Daoy (cell line): ENCODE results near the gene PCARE. TPM values are rescaled to one million over a fixed set of nuclear protein-coding genes. Genes with fewer than 3 reads are reported as not detected.

Source experiments
- DNase-seq: peaks from one replicate; pipeline ENCODE4 v3.0.0-alpha.2; 2015; ENCODE audit warnings: low read depth
- total RNA-seq: library from RNA; depleted of rRNA; stranded (reverse); fragments of >200 nt; shearing (Covaris generic); gene quantifications from 2 replicates; pipeline ENCODE4 v1.2.3, GENCODE V29; 2014

Gene PCARE
- total RNA-seq, 1 experiment from 2014 or later, result not detected

DNA sequence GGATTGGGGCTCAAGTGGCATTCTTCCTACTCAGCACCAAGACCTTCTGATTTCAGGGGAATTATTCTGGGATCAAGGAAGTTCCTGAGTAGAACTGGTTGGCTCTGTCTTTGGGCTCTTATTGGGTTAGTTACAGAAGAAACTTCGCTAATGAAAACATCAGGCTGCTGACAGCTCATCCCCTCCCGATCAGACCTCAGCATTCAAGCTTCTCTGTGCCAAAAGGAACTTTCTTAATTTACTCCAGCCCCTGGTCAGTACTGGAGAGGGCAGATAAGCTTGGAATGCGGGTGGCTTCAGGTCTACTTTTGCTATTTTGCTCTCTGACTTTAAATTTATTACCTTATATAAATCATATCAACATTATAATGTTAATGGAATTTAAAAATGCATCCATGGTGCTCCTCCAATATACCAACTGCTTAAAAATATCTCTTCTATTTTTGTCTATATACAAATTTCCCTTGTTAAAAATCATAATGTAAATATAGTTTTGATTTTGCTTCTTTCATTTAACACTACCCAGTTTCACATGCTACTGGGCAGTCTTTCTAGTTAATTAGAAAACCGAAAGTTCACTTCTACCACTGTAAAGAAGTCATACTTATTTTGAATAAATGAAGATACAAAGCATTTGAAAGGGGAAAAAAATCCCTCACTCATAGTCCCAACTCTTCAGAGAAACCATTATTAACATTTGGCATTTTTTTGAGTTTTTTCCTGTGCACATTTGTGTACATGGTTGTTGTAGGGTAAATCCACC is 34.4 kb downstream of the PCARE start:
- no peak for DNase-seq

DNA sequence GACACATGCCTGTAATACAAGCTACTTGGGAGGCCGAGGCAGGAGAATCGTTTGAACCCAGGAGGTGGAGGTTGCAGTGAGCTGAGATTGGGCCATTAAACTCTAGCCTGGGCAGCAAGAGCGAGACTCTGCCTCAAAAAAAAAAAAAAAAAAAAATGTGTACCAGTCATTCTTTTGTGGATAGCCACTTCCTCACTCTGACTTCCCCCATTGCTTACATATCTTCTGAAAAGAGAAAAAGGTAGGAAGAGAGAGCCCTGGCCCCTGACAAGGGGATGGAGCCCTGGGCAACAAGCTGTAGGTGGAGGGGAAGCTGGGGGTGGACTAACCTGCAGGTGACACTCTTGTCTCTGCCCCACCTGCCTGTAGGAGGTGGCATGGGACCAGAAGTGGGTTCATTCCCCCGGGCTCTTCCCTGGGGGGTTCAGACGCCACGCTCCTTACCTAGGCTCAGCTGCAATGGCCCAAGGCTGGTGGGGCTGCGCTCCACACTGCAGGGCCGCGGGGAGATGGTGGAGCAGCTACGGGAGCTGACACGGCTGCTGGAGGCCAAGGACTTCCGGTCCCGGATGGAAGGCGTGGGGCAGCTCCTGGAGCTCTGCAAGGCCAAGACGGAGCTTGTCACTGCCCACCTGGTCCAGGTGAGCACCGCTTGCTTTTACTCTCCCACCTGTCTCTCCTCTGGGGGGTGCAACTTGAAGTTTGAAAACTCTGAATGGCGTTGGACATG is 39.1 kb downstream of the PCARE start:
- DNase-seq, result no peak

DNA sequence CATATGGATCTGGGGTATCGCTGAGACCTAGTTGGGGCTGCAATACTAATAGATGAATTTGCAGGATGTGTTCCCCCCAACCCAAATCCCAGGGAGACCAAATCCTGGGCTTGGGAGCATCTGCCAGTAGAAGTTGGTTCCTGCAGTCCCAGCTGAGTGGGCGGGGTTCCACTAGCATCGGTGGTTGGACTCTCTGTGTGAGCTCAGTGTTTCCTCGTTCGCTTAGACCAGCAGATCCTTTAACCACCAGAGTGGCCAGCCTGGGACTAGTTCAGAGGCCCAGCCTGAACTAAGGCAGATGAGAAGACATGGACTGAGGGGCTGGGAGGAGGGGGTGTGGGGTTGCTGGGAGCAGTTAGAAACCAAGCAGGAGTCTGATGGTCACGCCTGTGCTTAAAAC is 40.7 kb downstream of the PCARE start:
- no peak for DNase-seq

DNA sequence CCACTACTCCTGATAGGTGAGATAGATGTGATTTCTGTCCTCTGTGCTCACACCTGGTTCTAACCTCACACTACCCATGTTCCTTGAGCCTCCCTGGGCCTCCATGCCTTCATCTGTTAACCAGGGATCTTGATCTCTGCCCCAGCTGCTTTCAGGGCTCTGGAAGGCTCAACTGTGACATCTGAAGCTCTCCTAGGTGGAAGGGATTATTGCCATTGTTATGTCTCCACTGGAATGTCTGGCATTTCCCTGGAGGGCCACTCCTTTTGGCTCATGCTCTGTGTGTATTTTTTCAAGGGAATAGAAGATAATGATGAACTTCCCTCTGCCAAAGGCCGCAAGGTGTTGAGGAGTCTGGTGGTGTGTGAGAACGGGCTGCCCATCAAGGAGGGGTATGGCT is 41.2 kb downstream of the PCARE start:
- DNase-seq, result peak; percentile 66

DNA sequence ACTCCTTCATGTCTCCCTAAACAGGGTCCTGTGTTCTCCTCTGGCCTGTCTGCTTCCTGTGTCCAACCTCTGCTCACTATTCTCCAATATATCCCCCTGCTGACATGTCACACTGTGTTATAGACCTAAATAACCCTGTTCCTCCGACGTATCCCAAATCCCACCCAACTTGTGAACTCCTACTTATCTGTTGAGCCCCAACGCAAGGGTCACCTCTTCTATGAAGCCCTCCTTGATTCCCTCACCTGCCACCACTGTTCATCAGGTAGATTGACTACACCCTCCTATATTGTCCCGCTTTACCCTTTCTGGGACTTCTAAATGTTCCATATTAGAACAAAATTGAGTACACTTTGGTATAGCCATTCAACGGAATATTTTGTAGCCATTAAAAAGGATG is 42.1 kb downstream of the PCARE start:
- no peak for DNase-seq

DNA sequence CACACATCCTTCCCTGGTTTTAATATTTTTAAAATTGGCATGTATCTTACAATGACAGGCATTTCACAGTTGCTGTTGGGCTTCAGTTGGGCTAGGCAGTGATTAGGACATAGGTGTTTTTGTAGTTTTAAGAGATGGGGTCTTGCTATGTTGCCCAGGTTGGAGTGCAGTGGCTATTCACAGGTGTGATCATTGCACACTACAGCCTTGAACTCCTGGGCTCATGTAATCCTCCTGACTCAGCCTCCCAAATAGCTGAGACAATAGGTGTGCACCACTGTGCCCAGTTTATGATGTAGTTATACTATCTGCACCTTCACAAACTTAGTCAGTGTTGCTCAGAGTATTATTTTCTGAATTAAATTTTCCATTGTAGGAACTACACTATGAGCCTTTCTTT is 43.3 kb downstream of the PCARE start:
- DNase-seq, result no peak

DNA sequence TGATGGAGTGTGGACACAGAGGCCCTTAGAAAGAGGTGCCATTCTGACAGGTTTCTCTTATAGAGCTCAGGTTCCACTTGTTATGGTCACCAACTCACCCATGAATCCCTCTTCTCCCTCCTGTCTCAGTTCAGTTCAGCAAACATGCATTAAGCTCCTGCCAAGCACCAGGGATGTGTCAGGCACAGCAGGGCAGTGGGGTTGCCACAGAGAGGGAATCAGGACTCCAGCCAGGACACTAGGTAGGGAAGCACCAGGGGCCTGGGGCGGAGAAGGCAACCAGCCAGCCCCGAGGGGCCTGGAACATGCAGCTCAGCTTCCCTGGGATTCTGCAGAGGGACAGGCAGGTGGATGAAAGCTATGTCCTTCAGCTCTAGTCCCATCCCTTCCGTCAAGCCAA is 48.6 kb downstream of the PCARE start:
- no peak for DNase-seq

DNA sequence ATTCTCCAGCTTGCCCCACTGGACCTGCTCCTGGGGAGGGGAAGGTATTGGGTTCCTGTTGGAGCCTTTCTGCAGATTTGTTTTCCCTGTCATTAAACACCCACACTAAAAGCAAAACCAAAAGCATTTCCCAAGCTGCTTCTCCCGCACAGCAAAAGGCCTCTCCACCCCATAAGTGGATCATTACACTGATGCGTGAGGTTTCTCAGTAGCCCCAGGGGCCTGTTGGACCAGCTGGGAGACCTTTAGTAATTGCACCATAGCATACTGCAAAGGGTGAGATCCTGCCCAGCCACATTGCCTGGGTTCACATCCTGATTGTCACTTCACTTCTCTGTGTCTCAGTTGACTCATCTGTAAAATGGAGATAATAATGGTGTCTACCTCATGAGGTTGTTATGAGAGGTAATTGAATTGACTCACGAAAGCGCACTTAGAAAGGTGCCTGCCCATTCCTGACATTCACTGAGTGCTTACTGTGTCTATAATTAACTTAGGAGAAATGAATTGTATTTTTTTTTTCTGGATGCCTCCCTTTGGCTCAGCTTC is 49.4 kb downstream of the PCARE start:
- peak; percentile 28 for DNase-seq

DNA sequence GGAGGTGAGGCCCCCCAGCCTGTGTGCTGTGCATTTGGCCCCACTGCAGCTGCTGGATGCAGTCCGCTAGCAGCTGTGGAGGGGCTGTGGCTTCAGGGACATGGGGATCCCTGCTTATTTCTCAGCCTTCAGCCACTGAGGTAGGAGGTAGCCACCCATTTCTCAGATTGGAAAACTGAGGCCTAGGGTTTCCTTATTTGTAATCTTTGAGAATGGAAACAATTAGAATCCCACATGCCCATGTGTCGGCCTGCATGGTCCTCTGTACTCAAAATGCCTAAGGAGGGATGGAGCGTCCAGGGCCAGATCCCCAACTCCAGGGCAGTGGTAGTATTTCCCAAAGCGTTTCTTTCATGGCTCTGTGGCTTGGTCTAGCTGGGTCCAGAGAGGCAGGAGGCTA is 51.1 kb downstream of the PCARE start:
- no peak for DNase-seq

DNA sequence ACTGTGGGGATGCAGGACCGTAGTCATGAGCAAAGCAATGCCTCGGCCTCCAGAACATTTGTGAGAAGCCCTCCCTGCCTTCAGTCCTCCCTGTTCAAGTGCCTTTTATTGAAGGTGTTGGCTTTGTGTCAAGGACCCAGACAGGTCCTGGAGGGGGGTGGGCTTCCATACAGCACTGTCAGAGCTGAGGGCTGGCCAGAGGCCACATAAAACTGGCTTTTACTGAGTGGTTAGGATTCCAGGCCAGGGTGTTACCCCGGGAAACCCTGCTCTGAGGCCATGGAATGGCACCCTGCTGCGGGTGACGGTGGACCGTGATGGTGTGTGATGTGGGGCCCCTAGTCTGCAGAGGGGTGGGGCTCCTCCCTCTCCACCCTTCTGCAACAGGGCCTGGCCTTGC is 51.6 kb downstream of the PCARE start:
- DNase-seq, result no peak

DNA sequence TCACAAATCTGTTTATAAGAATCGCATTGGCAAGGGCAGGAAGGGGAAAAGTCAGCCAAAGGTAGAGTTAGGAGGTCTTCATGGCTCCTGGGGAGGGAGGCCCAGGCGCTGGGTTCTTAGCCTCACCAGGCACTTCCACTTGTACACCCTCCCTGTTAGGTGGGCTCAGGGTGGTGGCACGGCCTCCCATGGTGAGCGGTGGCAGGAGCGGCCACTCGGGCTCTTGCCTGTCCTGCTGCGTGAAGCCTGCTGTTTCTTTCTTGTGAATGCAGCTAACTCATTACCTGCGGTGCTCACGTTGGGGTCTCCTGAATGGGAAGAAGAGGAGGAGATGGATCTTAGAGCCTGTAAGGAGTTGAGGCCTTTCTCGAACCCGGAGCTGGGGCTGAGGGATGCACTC is 52.4 kb downstream of the PCARE start:
- DNase-seq, result no peak

DNA sequence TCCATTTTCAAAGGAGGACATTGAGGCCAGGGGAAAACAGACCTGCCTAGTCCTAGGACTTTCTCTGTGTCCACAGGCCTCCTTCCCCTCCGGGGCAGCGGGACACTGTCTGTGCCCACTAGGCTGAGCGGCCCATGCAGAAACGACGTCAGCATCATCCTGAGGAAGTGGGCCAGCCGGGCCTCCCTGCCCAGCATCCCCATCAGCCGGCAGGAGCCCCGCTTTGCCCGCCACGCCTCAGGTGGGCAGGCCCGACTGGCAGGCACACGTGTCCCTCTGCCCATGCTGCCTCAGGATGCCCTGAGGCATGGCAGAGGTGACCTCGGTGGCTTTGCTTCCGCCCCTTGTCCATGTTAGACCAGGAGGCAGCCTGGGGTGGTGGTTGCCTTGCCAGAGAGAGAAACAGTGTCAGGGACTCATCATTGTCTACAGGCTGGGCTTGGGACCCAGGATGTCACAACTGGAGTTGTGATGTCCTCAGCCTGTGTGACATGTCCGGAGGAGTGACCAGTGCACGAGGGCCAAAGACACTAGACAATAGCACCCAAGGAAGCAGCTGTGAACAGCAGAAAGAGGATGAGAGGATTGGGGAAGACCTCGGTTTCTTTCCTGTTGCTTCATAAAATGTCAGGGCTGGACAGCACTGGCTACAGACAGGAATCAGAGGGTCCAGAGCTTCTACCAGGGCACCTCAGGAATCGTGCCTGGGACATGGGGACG is 56.4 kb downstream of the PCARE start:
- no peak for DNase-seq

DNA sequence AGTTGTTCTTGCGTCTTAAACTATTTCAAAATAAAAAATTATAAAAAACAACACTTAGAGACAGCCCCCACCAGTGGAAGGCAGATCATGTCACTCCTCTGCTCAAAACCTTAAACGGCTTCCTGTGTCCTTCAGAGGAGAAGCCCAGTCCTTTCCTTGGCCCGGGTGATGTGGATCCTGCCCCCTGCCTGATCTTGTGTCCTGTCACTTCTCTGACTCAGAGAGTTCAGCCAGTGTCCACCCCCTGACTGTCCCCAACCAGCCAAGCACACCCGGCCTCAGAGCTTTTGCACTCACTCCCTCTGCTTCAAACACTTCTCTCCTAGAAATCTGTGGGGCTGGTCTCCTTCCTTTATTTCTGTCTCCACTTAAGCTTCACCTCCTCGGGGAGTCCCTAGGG is 57.8 kb downstream of the PCARE start:
- DNase-seq, result no peak

DNA sequence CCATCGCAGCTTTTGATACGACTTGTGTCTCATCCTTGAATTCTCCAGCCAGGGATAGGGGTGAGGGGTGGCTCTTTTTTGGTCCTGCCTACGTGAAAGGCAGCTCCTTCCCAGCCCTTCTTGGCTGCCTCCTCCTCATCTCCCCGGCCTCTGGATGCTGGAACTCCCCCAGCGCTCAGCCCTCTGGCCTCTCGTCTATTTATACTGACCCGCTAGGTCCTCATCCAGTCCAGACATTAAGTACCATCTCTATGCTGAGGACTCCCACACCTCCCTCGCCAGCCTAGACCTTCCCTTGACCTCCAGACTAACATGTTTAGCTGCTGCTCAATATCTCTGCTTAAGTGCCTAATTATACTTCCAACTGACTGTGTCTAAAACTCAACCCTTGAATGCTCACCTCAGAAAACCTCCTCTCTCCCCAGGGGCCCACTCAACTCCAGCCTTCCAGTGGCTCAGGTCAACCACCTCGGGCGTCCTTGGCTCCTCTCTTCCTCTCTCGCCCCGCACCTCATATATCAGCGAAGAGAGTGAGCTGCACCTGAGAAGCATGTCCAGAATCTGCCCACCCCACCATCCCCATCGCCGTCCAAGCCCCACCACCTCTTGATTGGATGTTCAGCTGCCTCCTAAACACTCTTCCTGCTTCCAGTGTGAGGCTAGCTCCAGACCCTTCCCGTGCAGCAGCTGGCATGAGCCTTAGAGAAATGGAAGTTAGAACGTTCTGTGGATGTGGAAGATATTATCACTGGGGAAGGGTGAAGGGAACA is 58.4 kb downstream of the PCARE start:
- no peak for DNase-seq

DNA sequence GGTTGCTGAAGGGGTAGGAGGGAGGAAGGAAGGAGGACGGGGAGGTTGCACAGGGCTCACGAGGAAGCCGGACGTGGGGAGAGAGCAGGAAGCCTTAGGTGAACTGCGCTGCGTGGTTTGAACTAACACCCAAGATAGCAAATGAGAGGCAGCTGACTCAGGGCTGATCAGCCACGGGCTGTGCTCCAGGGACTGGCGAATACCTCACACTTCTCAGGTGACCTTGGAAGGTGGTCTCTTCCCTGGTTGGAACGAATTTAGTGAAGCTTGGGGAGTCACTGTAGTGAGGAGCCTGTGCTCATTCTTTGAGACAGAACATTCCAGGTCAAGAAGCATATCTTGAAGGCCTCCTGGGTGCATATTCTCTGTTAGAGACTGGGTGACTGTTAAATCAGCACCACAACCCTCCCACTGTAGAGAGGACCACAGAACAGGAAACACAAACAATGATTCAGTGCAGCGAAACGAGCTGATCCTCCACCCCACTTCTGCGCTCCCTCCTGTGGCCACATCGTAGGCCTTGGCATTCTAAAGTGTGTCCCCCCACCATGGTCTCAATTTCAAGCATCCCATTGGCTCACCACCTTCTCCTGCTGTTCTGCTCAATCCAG is 59.4 kb downstream of the PCARE start:
- DNase-seq, result peak; percentile 85

DNA sequence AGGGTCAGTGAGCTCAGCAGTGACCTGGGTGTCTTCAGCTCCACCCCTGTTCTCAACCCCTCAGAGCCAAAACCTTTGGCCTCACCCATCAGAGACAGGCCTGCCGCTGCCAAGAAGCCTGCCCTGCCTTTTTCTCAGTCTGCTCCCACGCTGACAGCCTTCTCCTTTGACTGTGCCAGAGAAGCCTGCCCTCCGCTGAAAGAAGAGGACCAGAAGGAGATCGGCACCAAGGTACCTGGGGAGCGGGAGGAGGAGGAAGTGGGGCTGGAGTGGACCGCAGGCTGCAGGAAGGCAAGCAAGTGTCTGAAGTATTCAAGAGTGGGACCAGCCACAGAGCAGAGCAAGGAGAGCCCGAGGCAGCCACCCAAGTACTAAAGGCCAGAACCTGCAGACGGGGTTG is 60.0 kb downstream of the PCARE start:
- no peak for DNase-seq

DNA sequence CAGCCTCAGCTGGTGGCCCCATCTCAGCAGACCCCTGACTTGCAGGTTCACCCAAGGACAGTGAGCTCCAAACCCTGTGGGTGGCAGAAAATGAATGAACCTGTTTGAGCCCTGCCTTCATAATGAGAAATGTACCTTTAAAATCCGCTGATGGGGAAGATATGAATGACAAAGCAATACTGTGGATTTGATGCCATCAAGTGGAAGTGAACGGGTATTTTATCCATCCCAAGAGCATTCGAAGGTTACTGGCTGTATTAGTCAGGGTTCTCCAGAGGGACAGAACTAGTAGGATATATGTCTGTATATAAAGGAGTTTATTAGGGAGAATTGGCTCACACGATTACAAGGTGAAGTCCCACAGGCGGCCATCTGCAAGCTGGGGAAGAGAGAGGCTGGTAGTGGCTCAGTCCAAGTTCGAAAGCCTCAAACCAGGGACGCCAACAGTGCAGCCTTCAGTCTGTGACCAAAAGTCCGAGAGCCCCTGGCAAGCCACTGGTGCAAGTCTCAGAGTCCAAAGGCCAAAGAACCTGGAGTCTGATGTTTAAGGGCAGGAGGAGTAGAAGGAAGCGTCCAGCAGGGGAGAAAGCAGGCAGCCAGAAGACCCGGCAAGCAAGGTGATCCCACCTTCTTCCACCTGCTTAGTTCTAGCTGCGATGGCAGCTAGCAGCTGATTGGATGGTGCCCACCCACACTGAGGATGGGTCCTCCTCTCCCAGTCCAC is 61.1 kb downstream of the PCARE start:
- no peak for DNase-seq

DNA sequence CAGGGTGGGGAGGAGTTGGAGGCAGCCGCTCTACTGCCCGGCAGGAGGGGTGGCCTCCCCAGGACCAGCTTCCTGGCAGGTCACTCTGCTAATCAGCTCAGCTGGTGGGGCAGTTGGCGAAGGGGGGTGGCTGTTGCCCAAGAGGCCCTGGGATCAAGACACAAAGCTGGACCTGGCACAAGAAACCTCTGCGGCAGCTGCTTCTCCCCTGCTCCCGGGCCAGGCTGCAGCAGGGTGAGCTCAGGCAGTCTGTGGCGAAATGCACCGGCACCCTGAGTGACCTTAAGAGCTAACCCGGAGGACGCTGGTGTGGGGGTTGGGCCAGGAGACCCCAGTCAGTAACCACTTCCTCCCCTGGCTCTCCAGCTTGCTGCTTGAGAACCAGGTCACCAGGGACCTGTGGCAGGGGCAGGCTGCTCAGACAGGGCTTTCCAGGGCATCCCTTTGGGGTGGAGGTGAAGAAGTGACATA is 62.1 kb downstream of the PCARE start:
- no peak for DNase-seq
